HepG2 (cell line): ENCODE data around the gene XIST. TPM values are rescaled to one million over a fixed set of nuclear protein-coding genes. Genes with fewer than 3 reads are reported as not detected.

ENCODE experiments used
- ATAC-seq: fragments of 200-7000 bp; cut with Tn5 transposase; 3 replicates; pipeline ENCODE4 v1.9.1; 2020; ENCODE audit warnings: mild to moderate bottlenecking, moderate library complexity
- BruUV-seq: library from RNA; stranded (reverse); fragments of 400-500 nt; replicated peaks from 2 replicates; lab custom pipeline; 2021; lab: Mats Ljungman, UMichigan
- CTCF ChIA-PET: fragments of 300-600 bp; formaldehyde crosslinking; extraction: SDS; loops from one replicate; lab custom pipeline; 2021; ENCODE audit warnings: low total read pairs, inconsistent platforms, low intra/inter-chr PET ratio; lab: Yijun Ruan, JAX
- POLR2A ChIA-PET: fragments of 350-600 bp; sonication (Branson Sonifier 250); formaldehyde crosslinking; loops from one replicate; lab custom pipeline; 2020; ENCODE audit warnings: antibody characterized with exemption, inconsistent platforms; lab: Yijun Ruan, JAX
- DNase-seq: peaks from one replicate; pipeline ENCODE4 v3.0.0-alpha.2; 2015; ENCODE audit warnings: low spot score
- FAIRE-seq: peaks from 3 replicates; lab custom pipeline; 2011; peaks lifted over from hg19 to GRCh38; lab: Jason Lieb, UNC
- H2AFZ ChIP-seq: one replicate; pipeline ENCODE4 v1.6.1; 2011; ENCODE audit warnings: low read length, inconsistent platforms
- H3K27ac ChIP-seq: fragments of 300-600 bp; 3 replicates; pipeline ENCODE4 v1.8.0; 2011; ENCODE audit warnings: mixed run types, mild to moderate bottlenecking, mixed read lengths, low read length, inconsistent platforms; ENCODE audit not compliant: insufficient read depth; ENCODE audit errors: extremely low read length
- H3K27me3 ChIP-seq, 2 experiments: fragments of 200-600 bp in 1 of 2; 2 replicates in 1 of 2; 3 replicates in 1 of 2; pipeline versions ENCODE4 v1.6.0 to v1.8.0; 2011; ENCODE audit warnings: low read length in 2 of 2, mild to moderate bottlenecking in 2 of 2, moderate library complexity in 2 of 2, inconsistent platforms in 1 of 2; ENCODE audit not compliant: insufficient read depth in 2 of 2, control insufficient read depth in 1 of 2
- H3K36me3 ChIP-seq, 2 experiments: fragments of 200-600 bp in 1 of 2; replicated peaks in 1 of 2; 2 replicates in 1 of 2; 3 replicates in 1 of 2; pipeline versions ENCODE4 v1.5.1 to v1.8.0; 2011; ENCODE audit warnings: low read length in 2 of 2, inconsistent platforms in 1 of 2; ENCODE audit not compliant: insufficient read depth in 2 of 2, control insufficient read depth in 1 of 2
- H3K4me1 ChIP-seq: 2 replicates; pipeline ENCODE4 v1.5.1; 2012; ENCODE audit warnings: low read length, inconsistent platforms; ENCODE audit not compliant: insufficient read depth
- H3K4me2 ChIP-seq: 2 replicates; pipeline ENCODE4 v1.6.0; 2011; ENCODE audit warnings: low read depth, low read length, inconsistent platforms
- H3K4me3 ChIP-seq, 3 experiments: fragments of 200-600 bp in 1 of 3; sonication (generic), shearing (Covaris generic) in 1 of 3; replicated peaks in 1 of 3; 2 replicates each; pipeline ENCODE4 v1.5.1; 2011 to 2016; ENCODE audit warnings: low read length in 3 of 3, inconsistent platforms in 2 of 3, low read depth in 2 of 3, mild to moderate bottlenecking in 2 of 3, control low read depth in 1 of 3, mixed read lengths in 1 of 3; ENCODE audit not compliant: insufficient read depth in 1 of 3
- H3K79me2 ChIP-seq: one replicate; pipeline ENCODE4 v1.6.1; 2011; ENCODE audit warnings: low read length, inconsistent platforms; ENCODE audit not compliant: insufficient read depth
- H3K9ac ChIP-seq: 2 replicates; pipeline ENCODE4 v1.6.0; 2011; ENCODE audit warnings: mild to moderate bottlenecking, low read depth, low read length, inconsistent platforms; ENCODE audit not compliant: insufficient read depth
- H3K9me3 ChIP-seq: 2 replicates; pipeline ENCODE4 v1.5.1; 2012; ENCODE audit warnings: mild to moderate bottlenecking, low read length
- H4K20me1 ChIP-seq: 2 replicates; pipeline ENCODE4 v1.6.0; 2011; ENCODE audit warnings: inconsistent platforms, mild to moderate bottlenecking, low read length, moderate library complexity; ENCODE audit not compliant: insufficient read depth
- ATM ChIP-seq: fragments of 450-650 bp; IDR thresholded peaks from 2 replicates; pipeline ENCODE4 v1.7.1; 2017; ENCODE audit warnings: mild to moderate bottlenecking, borderline replicate concordance
- MXD3 ChIP-seq: IDR thresholded peaks from 2 replicates; pipeline ENCODE4 v1.6.1; 2016; ENCODE audit warnings: mild to moderate bottlenecking, missing biosample characterization, missing genetic modification reagents
- POLR2G ChIP-seq: fragments of 200-400 bp; formaldehyde crosslinking; IDR thresholded peaks from 2 replicates; pipeline ENCODE4 v1.6.1; 2018; ENCODE audit warnings: mild to moderate bottlenecking, low read depth, low read length, moderate library complexity
- SMARCC2 ChIP-seq: fragments of 450-650 bp; IDR thresholded peaks from 2 replicates; pipeline ENCODE4 v1.6.1; 2017; ENCODE audit warnings: antibody characterized with exemption, mild to moderate bottlenecking
- SOX5 ChIP-seq: IDR thresholded peaks from 2 replicates; pipeline ENCODE4 v1.6.1; 2016; ENCODE audit warnings: borderline replicate concordance
- ZFP90 ChIP-seq: sonication (generic); formaldehyde crosslinking; IDR thresholded peaks from 2 replicates; pipeline ENCODE4 v1.8.0; 2022; ENCODE audit warnings: missing genetic modification reagents, mild to moderate bottlenecking, inconsistent platforms, borderline replicate concordance
- ZNF136 ChIP-seq: sonication (generic); formaldehyde crosslinking; IDR thresholded peaks from 2 replicates; pipeline ENCODE4 v1.8.1; 2022; ENCODE audit warnings: low read depth, mild to moderate bottlenecking, moderate library complexity, missing genetic modification reagents
- ZNF256 ChIP-seq: sonication (generic); formaldehyde crosslinking; conservative IDR thresholded peaks from 2 replicates; pipeline ENCODE4 v1.4.0; 2020; ENCODE audit warnings: missing genetic modification reagents
- ZNF318 ChIP-seq: sonication (generic); formaldehyde crosslinking; IDR thresholded peaks from 2 replicates; pipeline ENCODE4 v1.4.0; 2020; ENCODE audit warnings: mild to moderate bottlenecking, missing genetic modification reagents
- ZNF496 ChIP-seq: sonication (generic); formaldehyde crosslinking; IDR thresholded peaks from 2 replicates; pipeline ENCODE4 v1.8.1; 2023; ENCODE audit warnings: mild to moderate bottlenecking, moderate library complexity, missing genetic modification reagents; ENCODE audit not compliant: insufficient replicate concordance
- ZNF75D ChIP-seq: sonication (generic); formaldehyde crosslinking; IDR thresholded peaks from 2 replicates; pipeline ENCODE4 v1.8.1; 2023; ENCODE audit warnings: missing genetic modification reagents, mild to moderate bottlenecking, borderline replicate concordance
- WGBS: methylation state at CpG from one replicate; pipeline ENCODE4 v1.1.6; 2017; ENCODE audit warnings: low lambda C conversion rate; 5-methylcytosine and 5-hydroxymethylcytosine counted together
- in situ Hi-C: cut with HindIII; loops from 2 replicates; pipeline ENCODE4 v1.10.0; 2017; ENCODE audit warnings: low pct_unique_long_range_greater_than_20kb; ENCODE audit not compliant: extremely low pct_ligation_motif_present
- intact Hi-C: fragments of 100-400 bp; cut with micrococcal nuclease; formaldehyde crosslinking; loops from one replicate; pipeline ENCODE4 v1.10.0; 2022; ENCODE audit not compliant: unreplicated experiment
- polyA plus RNA-seq, 8 experiments: library from polyadenylated mRNA; depleted of rRNA in 3 of 8; stranded (reverse) in 7 of 8; unstranded in 1 of 8; fragments of >200 nt; fragmentation: Illumina TruSeq in 4 of 8; extraction: Trizol in 4 of 8; gene quantifications; 2 replicates each; pipeline versions ENCODE4 v1.2.1 to v1.2.3, GENCODE V29; 2011 to 2016; ENCODE audit warnings: low read depth in 4 of 8, missing spikeins in 1 of 8, mixed read lengths in 1 of 8; ENCODE audit not compliant: insufficient read depth in 1 of 8
- total RNA-seq, 5 experiments: library from RNA; depleted of rRNA; stranded (reverse); fragments of >200 nt; fragmentation: Illumina TruSeq; extraction: Trizol; gene quantifications; 2 replicates each; pipeline ENCODE4 v1.2.3, GENCODE V29; 2016; ENCODE audit warnings: low read depth in 1 of 5

XIST gene
- total and polyA plus RNA-seq, 2 of the 13 experiments (the other 11 are each of a cell fraction or from before 2014, with no cell fraction given), result 0.02 to 0.26 TPM

GRCh38 chrX:73826996-73827395, 25.5 kb downstream of the XIST start:
- H3K36me3 ChIP-seq, result no peaks in the 10 kb centered on the region
- 0% methylated on average over 3 of the region's 5 CpGs for WGBS
- H4K20me1 ChIP-seq, result no peaks in the 10 kb centered on the region
- no peak overlapping the region for H3K9ac ChIP-seq
- H3K4me3 ChIP-seq, result no peak overlapping the region
- H3K4me2 ChIP-seq, result no peak overlapping the region
- TF ChIP-seq POLR2G, result no peak
- TF ChIP-seq, all 625 proteins: peak for 0
- H3K27ac ChIP-seq, result no peak overlapping the region
- FAIRE-seq (no peak), DNase-seq (no peak), ATAC-seq (no peak)
- ChIA-PET CTCF (no interaction called here), POLR2A (no interaction called here)
- H3K4me1 ChIP-seq, result no peaks in the 10 kb centered on the region
- no peaks in the 10 kb centered on the region for H3K79me2 ChIP-seq
- no peaks in the 10 kb centered on the region for H3K27me3 ChIP-seq
- intact Hi-C loops (no loop called here), in situ Hi-C loops (no loop called here)
- no peak overlapping the region for H2AFZ ChIP-seq
- no peaks in the 10 kb centered on the region for H3K9me3 ChIP-seq
- BruUV-seq, result no TSS peak

- ATAC-seq (no peak), DNase-seq (no peak), FAIRE-seq (no peak)
- in situ Hi-C loops, result no loop called here
- ChIA-PET POLR2A (no interaction called here), CTCF (no interaction called here)
- 0% methylated on average over 1 of the region's 1 CpG for WGBS
- H3K4me3 ChIP-seq, result no peak overlapping the region
- no peaks in the 10 kb centered on the region for H3K27me3 ChIP-seq
- no peaks in the 10 kb centered on the region for H3K4me1 ChIP-seq
- no peak for TF ChIP-seq ZNF136
- no peak for TF ChIP-seq SOX5 (CRISPR knock-in tag)
- TF ChIP-seq ZNF75D (CRISPR knock-in tag), result no peak
- no peak for TF ChIP-seq SMARCC2
- TF ChIP-seq MXD3, result no peak
- TF ChIP-seq ATM, result no peak
- no peak for TF ChIP-seq ZNF496 (CRISPR knock-in tag)
- TF ChIP-seq ZNF318 (CRISPR knock-in tag), result no peak
- no peak for TF ChIP-seq ZFP90 (CRISPR knock-in tag)
- no peak for TF ChIP-seq ZNF256 (CRISPR knock-in tag)
- intact Hi-C loops, result no loop called here
- no peaks in the 10 kb centered on the region for H3K79me2 ChIP-seq
- H3K27ac ChIP-seq, result no peak overlapping the region
- H4K20me1 ChIP-seq, result no peaks in the 10 kb centered on the region
- no peak overlapping the region for H3K4me2 ChIP-seq
- no peaks in the 10 kb centered on the region for H3K9me3 ChIP-seq
- no peak overlapping the region for H2AFZ ChIP-seq
- no peak overlapping the region for H3K9ac ChIP-seq
- H3K36me3 ChIP-seq, result no peaks in the 10 kb centered on the region
- no TSS peak for BruUV-seq
Measured at GRCh38 chrX:73825569-73825968, 26.9 kb downstream of the XIST start.
